Measurements from ENCODE around the gene SIX3.

DNA sequence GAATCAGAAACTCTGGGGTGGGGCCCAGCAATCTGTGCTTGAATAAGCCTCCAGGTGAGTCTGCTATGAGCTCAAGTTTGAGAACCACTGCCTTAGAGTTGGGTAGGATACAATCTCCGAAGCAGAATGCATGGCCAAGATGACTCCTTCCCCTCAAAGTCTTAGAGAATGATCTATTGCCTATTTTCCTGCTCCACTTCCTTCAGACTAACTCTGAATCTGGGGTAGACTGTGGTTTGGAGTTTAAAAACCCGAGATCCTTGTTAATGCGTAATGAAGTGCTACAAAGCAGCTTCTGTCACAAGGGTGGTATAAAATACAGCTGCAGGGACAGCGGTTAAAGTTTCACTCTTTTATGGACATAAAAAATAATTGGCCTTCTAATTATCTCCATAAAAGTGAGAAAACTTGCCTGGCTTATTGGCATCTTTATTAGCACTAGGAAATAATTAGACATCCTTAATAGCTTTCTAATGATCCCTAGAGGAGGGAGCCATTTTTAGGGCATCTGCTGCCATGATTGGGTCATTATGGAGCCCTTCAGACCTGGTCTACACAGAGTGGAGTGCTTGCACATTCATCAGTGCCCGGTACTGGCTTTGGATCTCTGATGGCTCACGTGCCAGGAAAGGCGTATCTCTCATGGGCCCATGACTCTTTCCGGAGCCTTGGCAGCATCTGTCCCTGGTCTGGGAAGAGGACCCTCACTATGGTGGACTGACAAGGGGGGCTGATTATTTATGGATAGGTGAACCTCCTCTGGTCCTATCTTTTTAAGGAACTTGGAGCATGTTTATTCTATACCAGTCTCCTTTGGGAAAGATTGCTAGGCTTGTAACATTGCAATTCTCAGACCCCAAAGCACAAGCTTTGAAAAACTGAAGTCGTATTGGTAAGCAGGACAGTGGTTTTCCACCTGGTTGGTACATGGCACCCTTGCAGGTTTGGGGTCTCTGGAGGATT lies 39.5 kb downstream of the SIX3 start:
- TF ChIP-seq, protein P1, sequence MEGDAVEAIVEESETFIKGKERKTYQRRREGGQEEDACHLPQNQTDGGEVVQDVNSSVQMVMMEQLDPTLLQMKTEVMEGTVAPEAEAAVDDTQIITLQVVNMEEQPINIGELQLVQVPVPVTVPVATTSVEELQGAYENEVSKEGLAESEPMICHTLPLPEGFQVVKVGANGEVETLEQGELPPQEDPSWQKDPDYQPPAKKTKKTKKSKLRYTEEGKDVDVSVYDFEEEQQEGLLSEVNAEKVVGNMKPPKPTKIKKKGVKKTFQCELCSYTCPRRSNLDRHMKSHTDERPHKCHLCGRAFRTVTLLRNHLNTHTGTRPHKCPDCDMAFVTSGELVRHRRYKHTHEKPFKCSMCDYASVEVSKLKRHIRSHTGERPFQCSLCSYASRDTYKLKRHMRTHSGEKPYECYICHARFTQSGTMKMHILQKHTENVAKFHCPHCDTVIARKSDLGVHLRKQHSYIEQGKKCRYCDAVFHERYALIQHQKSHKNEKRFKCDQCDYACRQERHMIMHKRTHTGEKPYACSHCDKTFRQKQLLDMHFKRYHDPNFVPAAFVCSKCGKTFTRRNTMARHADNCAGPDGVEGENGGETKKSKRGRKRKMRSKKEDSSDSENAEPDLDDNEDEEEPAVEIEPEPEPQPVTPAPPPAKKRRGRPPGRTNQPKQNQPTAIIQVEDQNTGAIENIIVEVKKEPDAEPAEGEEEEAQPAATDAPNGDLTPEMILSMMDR (IDR thresholded peaks at IDR 0.05): no peak
- TF ChIP-seq, protein P2, sequence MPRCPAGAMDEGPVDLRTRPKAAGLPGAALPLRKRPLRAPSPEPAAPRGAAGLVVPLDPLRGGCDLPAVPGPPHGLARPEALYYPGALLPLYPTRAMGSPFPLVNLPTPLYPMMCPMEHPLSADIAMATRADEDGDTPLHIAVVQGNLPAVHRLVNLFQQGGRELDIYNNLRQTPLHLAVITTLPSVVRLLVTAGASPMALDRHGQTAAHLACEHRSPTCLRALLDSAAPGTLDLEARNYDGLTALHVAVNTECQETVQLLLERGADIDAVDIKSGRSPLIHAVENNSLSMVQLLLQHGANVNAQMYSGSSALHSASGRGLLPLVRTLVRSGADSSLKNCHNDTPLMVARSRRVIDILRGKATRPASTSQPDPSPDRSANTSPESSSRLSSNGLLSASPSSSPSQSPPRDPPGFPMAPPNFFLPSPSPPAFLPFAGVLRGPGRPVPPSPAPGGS (IDR thresholded peaks at IDR 0.05): no peak
- TF ChIP-seq USF2 (IDR thresholded peaks at IDR 0.05): no peak
